Stimulated activated CD4-positive, alpha-beta T cell treated with anti-CD3 and anti-CD28 coated beads, Interleukin-12 subunit alpha, Interleukin-12 subunit beta, amount 100 ng/mL, for 48 hours (primary cell): ENCODE data around the gene NEK6.

ENCODE experiments used
- DNase-seq, 3 donors: peaks; one replicate each; pipeline ENCODE4 v3.0.0-alpha.2; 2020; ENCODE audit warnings: low read depth in 2 of 3, low spot score in 1 of 3

Gene NEK6

DNA sequence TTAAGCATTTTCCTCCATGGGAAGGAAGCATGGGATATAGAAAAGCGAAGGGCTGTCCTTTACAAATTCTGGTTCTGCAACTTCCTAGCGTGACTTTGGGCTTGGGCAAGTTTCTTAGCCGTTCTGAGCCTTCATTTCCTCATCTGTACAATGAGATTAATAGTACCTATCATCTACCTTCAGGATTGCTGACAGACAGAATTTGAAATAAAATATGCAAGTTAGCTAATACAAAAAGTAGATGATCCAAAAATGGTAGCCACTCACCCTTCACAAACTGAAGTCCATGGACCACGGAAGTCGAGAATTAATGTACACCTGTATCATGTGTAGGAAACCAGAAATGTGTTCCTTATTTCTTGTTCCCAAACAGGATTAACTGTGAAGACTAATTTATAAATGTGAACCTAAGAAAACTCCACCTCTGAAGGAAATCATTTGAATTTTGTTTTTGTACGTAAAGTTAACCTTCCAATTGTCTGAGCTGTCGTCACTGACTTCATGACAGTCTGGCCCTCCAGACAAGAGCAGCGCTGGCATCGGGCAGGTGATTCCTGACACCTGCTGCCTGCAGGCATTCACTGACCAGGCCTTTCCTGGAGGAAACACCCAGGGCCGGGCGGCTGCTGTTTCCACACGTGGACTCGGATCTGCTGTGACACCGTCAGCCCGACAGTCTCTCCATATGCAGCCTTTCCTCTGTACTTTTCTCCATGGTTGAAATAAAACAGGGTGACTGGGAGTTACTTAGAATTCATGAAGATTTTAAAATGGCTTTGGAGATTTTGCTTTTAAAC is 94.1 kb downstream of the NEK6 start:
- no peak for DNase-seq

DNA sequence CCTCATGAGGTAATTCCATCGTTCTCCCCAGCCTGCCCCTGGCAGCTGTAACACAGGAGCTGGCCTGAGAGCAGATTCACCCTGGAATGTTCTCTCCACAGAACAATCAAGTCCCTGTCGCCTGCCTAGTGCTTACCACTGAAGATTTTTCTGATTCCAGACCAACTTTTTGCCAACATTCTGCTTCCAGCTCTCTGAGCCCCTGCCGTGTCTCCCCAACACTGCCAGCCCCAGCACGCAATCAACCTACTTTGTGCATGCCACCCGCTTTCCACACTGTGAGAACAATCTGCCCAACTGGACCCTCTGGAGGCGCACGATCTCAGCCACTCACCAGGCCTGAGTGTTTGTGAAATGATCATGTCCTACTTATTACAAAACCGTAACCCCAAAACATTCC is 94.9 kb downstream of the NEK6 start:
- no peak for DNase-seq

DNA sequence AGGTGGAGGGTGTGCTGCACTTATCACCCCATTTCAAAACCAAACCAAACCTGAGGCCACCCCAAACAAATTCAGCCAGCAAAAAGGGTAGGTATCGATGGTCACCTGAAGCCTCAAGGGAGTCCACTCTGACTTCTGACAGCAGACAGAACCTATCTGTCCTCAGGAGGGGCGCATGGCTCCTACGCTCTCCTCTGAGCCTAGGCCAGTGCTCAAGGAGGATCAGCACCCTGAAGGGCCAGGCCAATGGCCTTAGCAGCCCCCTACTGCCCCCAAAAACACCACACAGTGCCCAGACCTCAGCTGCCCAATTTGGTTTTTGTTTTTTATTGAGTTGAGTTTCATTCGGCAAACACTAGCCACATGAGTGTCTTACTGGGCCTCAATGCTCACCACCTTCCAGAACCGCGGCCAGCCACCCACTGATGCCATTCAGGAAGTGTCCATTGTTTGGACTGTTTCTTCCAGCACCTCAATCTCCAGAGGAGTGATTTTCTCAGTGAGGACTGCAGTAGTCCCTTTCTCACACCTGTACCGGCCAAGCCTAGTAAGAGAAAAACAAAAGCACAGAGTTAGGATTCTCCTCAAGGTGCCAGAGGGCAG is 95.5 kb downstream of the NEK6 start:
- no peak for DNase-seq

DNA sequence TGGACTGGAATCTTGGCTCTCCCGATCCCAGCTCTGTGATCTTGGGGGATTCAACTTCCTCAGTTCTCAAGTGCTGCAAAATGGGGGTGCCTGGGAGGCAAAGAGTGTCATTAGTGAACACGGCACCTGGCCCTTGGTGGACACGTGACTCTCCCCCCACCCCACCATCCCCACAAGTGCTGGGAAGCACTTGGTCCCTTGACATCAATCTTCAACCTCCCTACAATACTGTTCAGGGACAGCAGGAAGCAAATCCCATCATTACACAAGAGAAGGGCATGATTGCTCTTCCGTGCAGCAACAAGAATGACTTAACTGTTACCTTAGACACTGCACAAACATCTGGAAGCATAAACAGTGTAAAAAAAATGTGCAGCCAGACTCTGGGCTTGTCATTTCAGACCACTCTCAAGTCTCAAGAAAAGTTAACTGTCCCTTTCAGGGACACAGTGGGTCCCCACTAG is 96.1 kb downstream of the NEK6 start:
- no peak for DNase-seq

DNA sequence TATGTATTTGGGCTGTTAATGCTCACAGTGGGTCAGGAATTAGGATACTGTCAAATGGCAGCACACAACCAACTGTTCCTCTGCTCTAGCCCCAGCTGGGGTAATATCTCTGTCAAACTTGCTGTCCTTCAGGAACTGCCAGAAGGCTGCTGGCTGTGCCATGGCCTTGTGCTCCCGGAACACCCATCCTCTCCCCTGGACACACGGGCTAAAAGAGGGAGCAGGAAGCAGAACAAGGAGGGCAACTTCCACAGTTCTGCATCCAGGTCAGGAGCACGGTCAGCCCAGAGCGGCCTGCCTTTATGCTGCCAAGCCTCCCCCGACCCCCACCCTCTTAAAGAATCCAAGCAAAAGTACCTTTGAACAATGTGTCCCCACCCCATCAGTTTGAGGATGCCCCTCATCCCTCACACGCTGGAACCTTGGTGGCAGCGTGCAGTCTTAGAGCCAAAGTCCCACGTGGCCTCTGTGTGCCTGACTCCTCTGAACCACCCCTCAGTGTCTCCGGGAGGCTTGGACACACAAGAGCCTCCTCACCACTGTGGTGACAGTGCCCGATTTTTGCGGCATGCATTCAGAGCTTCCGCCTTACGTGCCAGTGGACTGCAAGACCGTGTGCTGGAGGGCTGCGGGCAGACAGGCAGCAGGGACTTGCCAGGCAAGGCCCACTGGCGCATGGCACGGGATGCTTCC is 96.7 kb downstream of the NEK6 start:
- DNase-seq = no peak

DNA sequence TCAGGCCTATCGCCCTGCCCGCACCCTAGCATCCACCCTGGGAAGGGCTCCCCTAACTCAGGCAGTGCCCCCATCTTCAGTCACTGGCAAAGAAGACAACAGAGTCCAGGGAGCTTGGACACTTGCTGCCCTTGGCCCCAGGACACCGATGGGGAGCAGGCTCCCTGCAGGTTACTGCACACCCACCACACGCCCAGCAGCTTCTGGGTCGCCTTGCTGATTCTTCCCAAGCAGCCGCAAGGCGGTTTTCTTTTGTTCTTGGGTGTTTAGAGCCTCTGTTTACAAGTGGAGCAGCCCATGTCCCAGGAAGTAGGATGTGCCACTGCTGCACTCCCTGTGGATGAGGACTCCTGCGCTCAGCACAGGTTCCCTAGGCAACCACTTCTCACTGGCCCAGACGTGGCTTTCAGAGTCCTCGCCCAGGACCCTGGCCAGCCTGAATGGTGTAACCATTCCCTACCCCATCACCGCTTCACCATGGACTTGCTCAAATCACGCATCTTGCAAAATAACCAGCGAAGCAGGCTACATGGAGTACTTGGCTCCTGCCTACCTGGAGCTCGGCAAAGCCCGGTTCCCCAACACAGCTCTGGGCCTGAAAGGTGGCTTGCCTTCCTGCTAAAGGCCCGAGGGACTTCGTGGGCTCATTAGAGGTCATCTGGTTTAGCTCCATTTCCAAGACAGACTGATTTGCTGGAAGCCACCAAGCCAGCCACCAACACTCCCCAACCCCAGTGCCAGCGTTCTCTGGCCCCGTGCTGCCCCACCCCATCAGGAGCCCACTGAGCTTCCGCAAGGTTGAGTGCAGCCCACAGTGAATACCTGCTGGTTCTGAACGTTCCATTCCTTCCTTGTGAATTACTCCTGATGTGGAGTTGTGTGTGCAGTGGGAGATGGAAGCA is 97.5 kb downstream of the NEK6 start:
- no peak for DNase-seq

DNA sequence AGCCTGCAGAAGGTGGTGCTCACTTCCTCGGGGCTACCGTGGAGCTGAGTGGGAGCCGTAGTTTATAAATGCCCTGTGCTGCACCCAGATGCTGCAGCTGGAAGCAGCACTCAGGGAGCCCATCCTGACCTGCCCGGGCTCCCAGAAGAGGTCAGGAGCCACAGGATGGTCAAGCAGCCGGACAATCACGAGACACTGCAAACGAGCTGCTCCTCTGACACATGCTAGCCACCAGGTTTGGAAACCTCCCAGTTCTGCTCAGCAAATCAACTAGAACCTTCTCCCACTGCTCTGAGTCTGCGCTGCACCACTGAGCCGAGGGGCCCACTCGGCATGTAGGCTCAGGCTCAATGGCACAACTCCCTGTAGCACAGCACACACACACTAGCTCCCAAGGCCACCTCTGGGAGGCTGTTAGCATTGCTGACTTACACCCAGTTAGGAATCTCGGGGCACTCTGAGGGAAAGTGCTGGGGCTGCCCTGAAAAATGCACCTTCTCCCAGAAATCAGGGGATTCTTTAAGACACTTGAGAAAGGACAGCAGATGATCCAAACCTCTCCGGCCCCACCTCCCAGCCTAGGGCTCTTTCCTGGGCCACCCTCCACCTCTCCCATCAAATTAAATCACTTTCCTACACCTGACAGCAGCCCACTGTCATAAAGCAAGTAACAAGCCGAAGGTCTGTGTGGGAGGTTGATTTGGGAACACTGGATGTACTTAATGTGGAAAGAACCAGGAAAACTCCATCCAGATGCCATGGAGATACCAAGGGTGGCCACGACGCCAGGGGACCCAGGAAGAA is 98.4 kb downstream of the NEK6 start:
- no peak for DNase-seq

DNA sequence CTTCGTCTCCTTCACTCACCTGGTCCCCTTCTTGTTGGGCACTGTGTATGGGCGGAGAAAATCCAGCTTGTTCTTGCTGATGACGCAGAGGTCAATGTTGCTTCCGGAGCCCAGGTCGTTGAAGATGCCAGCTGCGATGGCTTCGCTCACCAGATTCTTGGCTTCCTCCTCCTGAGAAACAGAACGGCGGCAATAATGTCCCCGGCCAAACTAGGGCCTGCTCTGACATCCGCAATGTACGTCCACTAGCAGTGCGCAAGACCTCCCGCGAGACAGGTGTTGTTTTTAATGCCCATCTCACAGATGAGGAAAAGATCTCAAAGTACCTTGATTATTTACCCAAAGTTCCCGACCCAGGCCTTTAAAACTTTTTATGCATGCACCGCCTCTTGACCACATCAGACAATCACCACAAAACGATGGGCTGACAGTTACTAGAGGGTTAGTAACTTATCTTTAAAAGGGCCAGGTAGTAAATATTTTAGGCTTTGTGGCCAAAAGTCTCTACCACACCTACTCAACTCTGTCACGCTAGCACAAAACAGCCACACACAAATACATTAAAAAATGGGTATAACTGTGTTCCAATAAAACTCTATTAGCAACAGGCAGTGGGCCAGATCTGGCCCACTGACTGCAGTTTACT is 99.1 kb downstream of the NEK6 start:
- no peak for DNase-seq

DNA sequence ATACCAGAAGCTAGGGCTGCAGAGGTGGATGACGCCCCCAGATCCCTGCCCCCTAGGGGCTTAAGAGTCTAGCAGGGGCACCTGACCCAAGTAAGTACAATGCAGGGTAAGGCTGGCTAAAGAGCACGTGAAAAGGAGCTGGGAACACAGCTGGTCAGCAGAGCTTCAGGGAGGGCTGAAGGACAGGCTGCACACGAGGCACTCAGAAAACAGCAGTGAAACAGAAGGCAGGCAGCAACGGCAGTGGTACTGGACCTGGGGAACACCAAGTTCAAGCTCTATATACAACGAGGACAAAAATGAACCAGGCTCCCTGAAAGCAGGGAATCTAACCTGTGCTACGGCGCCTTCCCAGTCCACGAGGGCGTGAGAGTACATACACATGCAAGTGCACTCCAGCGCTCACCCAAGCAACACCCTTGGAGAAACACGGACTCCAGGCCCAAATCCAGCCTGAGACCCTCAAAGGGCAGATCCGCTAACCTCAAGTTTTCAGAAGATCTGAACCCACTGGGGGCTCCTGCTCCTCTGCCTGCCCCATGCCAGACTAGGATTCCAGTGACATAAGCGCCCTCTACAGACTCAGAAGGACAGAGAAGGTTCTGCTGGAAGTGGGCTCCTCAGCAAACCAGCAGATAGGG is 100.1 kb downstream of the NEK6 start:
- DNase-seq = no peak

DNA sequence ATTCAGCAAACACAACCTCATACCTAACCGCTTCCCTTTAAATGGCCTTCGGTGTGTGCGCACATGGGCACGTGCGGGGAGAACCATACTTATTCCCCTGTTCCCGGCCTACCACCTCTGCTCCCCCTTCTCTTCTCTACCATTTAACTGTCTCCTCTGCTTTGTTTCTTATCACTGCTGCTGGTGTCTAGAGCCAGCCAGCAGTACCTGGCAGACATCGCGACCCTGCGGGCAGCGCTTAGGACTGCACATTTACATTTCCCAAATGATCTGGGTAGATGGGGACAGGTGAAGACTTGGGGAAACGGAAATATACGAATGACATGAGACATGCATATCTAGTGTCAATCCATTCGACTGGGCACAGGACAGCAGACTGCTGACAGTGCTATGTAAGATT is 100.9 kb downstream of the NEK6 start:
- DNase-seq = no peak

DNA sequence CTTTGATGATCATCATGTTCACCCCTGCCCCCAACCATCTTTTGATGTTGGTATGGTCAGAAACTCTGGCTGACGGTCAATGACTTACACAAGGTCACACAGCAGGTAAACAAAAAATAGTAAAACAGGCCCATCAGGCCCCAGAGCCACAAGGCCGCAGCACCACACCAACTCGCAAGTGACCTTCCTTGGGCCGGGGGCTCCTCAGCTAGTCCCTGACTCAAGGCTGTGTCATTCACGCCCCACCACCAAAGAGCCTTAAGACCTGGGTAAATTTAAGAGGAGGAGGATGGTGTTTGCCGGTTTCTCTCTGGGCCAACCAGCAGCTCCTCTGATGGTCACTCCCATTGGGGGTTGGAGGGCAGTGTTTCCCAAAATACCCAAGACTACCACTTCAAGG is 101.7 kb downstream of the NEK6 start:
- DNase-seq = no peak

DNA sequence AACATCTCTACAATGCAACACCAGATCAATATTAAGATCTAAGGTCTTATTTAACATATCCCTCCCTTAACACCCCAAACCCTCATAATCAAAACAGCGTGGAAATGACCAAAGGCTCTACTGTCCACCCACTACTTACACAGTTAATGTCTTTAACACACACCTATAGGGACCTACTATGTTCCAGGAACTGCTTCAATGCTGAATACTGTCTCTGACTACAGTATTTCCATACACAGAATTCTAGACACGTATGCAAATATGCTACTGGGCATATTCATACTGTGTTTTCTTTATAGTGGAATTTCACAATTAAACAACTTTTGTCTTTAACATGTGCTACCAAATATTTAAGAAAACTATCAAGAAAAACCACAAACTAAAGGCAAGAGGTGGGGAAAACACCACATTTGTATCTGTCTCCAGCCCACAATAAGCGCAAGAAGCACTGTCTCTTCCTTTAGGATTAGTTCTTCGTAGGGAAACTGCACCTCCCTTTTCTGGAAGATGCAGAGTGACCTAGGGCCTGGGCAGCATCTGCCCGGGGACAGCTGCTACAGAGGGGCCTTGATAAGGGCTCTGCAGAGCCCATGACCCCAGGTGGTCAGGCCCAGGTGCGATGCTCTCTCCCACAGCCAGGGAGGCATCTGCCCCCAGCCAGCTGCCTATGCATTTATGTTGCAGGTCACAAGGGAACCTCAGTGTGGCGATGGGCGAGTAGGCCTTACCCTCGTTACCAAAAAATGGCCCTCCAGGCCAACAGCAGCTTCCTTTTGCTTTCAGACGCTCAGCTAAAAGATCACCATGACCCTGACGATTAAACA is 102.3 kb downstream of the NEK6 start:
- DNase-seq = no peak

DNA sequence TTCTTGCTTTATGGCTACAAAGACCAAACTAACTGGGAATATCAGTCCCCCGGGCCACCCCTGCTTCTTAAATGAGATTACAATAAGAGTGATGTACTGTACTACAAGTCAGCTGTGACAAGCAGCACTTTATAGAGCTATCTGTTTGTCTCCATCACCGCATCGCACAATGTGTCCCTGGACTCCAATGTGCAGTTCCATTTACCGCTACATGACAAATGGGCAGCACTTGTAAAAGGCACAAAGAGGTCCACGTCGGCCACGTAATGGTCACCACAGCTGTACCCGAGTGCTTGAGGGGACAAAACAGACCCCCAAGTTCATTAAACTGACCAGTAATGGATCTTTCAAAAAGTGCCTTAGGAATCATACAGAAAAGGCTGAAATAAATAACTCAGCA is 103.4 kb downstream of the NEK6 start:
- no peak for DNase-seq

DNA sequence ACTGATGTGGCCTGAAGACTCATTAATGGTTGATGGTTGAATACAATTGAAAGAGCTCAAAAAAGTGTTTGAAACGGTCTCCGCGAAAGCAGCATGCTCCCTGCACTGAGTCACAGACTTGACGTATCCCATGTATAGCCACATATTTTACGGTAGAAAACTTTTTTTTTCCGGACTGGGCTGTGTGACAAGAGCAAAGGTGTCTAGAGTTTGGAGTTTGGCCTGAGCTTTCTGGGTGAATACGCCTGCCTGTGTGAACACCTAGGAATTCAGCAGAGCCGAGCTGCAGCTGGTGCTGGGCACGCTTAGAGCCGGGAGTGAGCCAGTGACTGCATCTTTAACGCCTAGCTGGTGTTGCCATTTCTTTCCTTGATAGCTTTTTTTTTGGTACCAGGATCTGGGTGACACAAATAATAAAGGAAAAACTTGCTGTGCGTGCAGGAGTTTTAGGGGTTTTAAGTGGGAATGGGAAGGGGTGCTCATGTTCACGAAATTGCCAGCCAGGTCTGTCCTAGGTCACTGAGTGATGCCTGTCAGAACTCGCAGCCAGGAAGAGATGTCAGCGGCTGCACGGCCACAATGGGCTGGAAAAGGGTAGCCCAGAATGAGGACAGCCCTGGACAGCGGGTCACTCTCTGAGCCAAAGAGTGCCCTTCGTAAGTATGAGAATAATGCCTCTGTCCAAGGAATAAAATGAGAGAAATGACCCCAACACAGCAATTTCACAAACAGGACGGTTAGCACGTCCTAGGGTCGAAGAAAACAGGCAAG is 105.8 kb downstream of the NEK6 start:
- no peak for DNase-seq

DNA sequence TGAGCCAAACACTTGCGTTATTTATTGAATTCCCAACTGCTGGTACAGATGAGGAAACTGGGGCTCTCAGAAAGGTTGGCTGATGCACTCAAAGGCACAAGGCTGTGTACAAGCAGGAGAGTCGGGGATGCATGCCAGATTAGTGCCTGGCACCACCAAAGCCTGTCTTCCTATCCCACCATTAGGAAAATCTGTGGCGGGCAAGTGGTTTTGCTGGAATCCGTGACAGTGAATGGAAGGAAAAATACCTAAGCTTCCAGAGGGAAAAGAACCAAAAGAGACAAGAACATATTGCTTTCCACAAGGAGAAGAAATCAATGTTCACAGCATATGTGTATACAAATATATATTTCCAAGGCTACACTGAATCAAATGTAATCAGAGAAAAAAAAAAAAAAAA is 106.4 kb downstream of the NEK6 start:
- DNase-seq = no peak

DNA sequence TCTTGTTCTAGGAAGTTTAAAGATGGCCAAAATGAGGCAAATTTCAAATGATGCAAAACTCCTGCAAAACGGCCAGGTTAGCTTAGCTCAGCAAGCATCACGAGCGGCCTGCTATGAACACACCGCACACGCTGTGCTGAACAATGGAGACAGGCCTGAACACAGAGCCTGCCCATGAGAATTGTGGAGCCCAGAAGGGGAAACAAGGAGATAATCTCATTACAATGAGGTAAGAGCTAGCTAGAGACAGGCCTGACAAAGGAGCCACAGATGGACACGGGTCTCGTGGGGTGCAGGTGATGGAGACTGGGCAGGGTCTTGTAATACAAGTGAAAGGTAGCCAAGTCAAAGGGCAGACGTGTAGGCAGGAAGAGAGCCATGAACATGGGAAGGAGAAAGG is 107.3 kb downstream of the NEK6 start:
- no peak for DNase-seq

DNA sequence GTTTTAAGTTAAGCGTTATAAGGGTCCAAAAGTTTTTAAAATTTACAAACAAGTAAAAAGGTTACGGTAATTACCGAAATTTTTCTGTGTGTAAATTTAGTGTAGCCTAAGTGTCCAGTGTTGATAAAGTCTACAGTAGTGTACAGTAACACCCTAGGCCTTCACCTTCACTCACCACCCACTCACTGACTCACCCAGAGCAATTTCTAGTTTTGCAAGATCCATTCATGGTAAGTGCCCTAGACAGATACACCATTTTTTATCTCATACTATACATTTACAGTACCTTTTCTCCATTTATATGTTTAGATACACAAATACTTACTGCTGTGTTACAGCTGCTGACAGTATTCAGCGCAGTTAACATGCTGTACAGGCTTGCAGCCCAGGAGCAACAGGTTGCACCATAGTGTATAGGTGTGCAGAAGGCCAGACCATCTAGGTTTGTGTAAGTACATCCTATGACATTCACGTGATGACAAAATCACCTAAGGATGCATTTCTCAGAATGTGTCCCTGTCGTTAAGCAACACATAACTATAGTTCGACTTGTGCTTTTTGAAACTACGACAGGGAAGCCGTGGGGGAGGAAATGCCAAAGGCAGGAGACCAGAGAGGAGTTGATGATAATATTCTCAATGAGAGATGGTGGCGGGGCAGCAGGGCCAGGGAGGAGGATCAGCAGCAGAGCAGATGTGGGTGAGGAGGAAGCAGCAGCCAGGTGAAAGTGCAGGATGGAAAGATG is 108.9 kb downstream of the NEK6 start:
- DNase-seq = peak in 1 of 3 donors; percentile 3
